DOHH2 (cell line): ENCODE measurements around the gene PPP6C.

Source experiments
- CTCF ChIP-seq: fragments of 200-600 bp; sonication (generic); IDR thresholded peaks from one replicate; pipeline ENCODE4 v1.5.1; 2014; ENCODE audit warnings: antibody characterized with exemption, mild to moderate bottlenecking, low read depth, low read length; ENCODE audit not compliant: poor library complexity, severe bottlenecking
- EZH2phosphoT487 ChIP-seq: fragments of 200-600 bp; sonication (generic); IDR thresholded peaks from 2 replicates; pipeline ENCODE4 v1.6.1; 2017; ENCODE audit warnings: borderline replicate concordance, mild to moderate bottlenecking, antibody characterized with exemption, low read length, moderate library complexity, mixed read lengths

GRCh38 chr9:125227761-125228160 is 38.2 kb upstream of the PPP6C start:
- TF ChIP-seq CTCF: no peak
- no peak for TF ChIP-seq EZH2phosphoT487
